GM21737 (cell line): ENCODE data around the gene TFF2.

ENCODE experiments used
- ATAC-seq: cut with Tn5 transposase; IDR thresholded peaks from one replicate; pipeline ENCODE4 v1.9.1; 2021; ENCODE audit warnings: mild to moderate bottlenecking, moderate library complexity; ENCODE audit not compliant: unreplicated experiment

TFF2 gene

GRCh38 chr21:42350927-42351426 is at the start of gene TFF2:
Gene TFF2, minus strand, starts transcription at chr21:42350994. Its CDS starts 37 bp downstream, at chr21:42350957.
- ATAC-seq, result no peak

GRCh38 chr21:42400525-42400924 is 49.7 kb upstream of the TFF2 start:
- no peak for ATAC-seq

- no peak for ATAC-seq
These were observed 47.7 kb upstream of the TFF2 start for GRCh38 chr21:42398436-42399028.

- no peak for ATAC-seq
These were observed 47.1 kb upstream of the TFF2 start for GRCh38 chr21:42397746-42398394.

- ATAC-seq, result no peak
These were observed 46.3 kb upstream of the TFF2 start for GRCh38 chr21:42396799-42397745.

- ATAC-seq, result no peak
These were observed 45.3 kb upstream of the TFF2 start, which contains the start of gene TMPRSS3 for GRCh38 chr21:42395905-42396651. Gene TMPRSS3, minus strand, starts transcription at chr21:42396052. Its CDS starts 635 bp downstream, at chr21:42395417.

GRCh38 chr21:42395302-42395701 is 44.5 kb upstream of the TFF2 start:
- no peak for ATAC-seq

- no peak for ATAC-seq
These were observed 42.7 kb upstream of the TFF2 start for GRCh38 chr21:42393443-42393950.

- peak; percentile 51 for ATAC-seq
These were observed 42.1 kb upstream of the TFF2 start for GRCh38 chr21:42392731-42393442.

- ATAC-seq, result no peak
These were observed 40.5 kb upstream of the TFF2 start for GRCh38 chr21:42391297-42391696.

GRCh38 chr21:42390696-42391095 is 39.9 kb upstream of the TFF2 start:
- ATAC-seq, result no peak

GRCh38 chr21:42390193-42390592 is 39.4 kb upstream of the TFF2 start:
- ATAC-seq, result no peak

- ATAC-seq, result no peak
These were observed 38.6 kb upstream of the TFF2 start for GRCh38 chr21:42389449-42389835.

- ATAC-seq, result no peak
These were observed 38.1 kb upstream of the TFF2 start for GRCh38 chr21:42388740-42389448.

- no peak for ATAC-seq
These were observed 37.1 kb upstream of the TFF2 start for GRCh38 chr21:42387843-42388340.

GRCh38 chr21:42387164-42387563 is 36.4 kb upstream of the TFF2 start:
- no peak for ATAC-seq

GRCh38 chr21:42386034-42386591 is 35.3 kb upstream of the TFF2 start:
- no peak for ATAC-seq

- no peak for ATAC-seq
These were observed 34.8 kb upstream of the TFF2 start for GRCh38 chr21:42385619-42386018.

- ATAC-seq, result no peak
These were observed 34.2 kb upstream of the TFF2 start for GRCh38 chr21:42384989-42385388.
